ENCODE data around the gene PTPN23.
A peak's percentile ranks its signal among the peaks of the same experiment; 100 is the strongest.

PTPN23 gene

GRCh38 chr3:47406762-47407149 is 25.9 kb downstream of the PTPN23 start:
- DNase-seq, result peak; percentile 27

- DNase-seq, result no peak
Measured at GRCh38 chr3:47407237-47407636, 26.4 kb downstream of the PTPN23 start.

DNA sequence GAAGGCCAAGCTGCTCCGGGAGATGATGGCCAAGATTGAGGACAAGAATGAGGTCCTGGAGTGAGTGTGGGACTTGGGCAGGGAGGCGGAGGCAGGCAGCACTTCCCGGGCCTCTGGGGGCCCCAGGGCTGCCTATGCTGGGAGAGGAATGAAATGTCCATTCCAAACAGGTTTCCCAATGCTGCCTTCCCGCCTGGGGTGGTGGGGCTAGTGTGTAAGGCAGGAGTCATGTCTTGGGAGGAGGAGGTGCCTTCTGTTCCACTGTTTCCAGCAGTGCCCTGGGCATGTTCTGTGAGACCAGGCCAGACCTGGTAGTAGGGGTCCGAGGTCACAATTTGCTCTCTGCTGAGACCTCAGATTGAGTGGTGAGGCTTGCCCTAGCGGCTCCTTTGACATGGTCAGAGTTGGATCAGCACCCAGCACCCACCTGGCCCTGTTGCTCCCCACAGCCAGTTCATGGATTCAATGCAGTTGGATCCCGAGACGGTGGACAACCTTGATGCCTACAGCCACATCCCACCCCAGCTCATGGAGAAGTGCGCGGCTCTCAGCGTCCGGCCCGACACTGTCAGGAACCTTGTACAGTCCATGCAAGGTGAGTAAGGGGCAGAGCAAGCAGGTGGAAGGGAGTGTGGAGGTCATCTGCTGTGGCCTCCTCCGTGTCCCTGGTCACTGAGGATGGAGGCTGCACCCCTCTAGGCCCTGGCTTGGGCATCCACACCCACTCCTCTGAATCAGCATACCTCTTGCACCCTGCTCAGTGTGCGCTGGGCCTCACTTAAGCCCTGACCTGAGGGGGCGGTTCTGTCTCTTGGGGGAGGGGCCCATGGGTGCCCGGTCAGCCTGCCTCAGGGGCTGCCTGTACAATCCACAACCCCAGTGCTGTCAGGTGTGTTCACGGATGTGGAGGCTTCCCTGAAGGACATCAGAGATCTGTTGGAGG is 27.3 kb downstream of the PTPN23 start:
- no peak for DNase-seq

GRCh38 chr3:47408839-47409229 is 28.0 kb downstream of the PTPN23 start:
- no peak for DNase-seq

DNA sequence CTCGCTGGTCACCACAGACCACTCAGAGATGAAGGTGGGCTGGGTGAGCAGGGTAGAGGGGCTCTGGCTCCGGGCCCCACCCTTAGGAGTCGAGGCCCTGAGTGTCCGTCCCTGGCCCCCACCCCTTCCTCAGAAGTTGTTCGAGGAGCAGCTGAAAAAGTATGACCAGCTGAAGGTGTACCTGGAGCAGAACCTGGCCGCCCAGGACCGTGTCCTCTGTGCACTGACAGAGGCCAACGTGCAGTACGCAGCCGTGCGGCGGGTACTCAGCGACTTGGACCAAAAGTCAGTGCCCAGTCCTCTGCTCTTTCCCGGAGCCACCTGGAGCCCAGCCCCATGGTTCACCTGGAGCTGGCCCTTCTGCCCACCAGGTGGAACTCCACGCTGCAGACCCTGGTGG is 28.5 kb downstream of the PTPN23 start:
- DNase-seq, result no peak

DNA sequence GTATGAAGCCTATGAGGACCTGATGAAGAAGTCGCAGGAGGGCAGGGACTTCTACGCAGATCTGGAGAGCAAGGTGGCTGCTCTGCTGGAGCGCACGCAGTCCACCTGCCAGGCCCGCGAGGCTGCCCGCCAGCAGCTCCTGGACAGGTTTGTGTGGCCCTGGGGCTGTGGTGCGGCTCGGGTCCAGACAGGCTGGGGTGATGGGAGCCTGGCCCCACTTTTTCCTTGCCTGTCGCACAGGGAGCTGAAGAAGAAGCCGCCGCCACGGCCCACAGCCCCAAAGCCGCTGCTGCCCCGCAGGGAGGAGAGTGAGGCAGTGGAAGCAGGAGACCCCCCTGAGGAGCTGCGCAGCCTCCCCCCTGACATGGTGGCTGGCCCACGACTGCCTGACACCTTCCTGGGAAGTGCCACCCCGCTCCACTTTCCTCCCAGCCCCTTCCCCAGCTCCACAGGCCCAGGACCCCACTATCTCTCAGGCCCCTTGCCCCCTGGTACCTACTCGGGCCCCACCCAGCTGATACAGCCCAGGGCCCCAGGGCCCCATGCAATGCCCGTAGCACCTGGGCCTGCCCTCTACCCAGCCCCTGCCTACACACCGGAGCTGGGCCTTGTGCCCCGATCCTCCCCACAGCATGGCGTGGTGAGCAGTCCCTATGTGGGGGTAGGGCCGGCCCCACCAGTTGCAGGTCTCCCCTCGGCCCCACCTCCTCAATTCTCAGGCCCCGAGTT is 29.0 kb downstream of the PTPN23 start:
- DNase-seq, result no peak

DNA sequence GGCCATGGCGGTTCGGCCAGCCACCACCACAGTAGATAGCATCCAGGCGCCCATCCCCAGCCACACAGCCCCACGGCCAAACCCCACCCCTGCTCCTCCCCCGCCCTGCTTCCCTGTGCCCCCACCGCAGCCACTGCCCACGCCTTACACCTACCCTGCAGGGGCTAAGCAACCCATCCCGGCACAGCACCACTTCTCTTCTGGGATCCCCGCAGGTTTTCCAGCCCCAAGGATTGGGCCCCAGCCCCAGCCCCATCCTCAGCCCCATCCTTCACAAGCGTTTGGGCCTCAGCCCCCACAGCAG is 29.5 kb downstream of the PTPN23 start:
- DNase-seq, result no peak

DNA sequence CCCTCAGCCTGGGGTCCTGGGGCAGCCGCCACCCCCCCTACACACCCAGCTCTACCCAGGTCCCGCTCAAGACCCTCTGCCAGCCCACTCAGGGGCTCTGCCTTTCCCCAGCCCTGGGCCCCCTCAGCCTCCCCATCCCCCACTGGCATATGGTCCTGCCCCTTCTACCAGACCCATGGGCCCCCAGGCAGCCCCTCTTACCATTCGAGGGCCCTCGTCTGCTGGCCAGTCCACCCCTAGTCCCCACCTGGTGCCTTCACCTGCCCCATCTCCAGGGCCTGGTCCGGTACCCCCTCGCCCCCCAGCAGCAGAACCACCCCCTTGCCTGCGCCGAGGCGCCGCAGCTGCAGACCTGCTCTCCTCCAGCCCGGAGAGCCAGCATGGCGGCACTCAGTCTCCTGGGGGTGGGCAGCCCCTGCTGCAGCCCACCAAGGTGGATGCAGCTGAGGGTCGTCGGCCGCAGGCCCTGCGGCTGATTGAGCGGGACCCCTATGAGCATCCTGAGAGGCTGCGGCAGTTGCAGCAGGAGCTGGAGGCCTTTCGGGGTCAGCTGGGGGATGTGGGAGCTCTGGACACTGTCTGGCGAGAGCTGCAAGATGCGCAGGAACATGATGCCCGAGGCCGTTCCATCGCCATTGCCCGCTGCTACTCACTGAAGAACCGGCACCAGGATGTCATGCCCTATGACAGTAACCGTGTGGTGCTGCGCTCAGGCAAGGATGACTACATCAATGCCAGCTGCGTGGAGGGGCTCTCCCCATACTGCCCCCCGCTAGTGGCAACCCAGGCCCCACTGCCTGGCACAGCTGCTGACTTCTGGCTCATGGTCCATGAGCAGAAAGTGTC is 30.2 kb downstream of the PTPN23 start:
- no peak for DNase-seq

GRCh38 chr3:47411696-47412452 is 31.1 kb downstream of the PTPN23 start:
- DNase-seq, result no peak

DNA sequence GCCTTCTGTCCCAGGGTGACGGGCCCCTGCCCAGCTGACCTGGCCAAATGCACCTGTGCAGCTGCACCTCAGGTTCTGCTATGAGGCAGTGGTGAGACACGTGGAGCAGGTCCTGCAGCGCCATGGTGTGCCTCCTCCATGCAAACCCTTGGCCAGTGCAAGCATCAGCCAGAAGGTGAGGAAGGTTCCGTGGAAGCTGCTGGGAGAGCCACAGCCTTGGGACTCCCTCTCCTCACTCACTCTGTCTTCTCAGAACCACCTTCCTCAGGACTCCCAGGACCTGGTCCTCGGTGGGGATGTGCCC is 31.6 kb downstream of the PTPN23 start:
- no peak for DNase-seq

DNA sequence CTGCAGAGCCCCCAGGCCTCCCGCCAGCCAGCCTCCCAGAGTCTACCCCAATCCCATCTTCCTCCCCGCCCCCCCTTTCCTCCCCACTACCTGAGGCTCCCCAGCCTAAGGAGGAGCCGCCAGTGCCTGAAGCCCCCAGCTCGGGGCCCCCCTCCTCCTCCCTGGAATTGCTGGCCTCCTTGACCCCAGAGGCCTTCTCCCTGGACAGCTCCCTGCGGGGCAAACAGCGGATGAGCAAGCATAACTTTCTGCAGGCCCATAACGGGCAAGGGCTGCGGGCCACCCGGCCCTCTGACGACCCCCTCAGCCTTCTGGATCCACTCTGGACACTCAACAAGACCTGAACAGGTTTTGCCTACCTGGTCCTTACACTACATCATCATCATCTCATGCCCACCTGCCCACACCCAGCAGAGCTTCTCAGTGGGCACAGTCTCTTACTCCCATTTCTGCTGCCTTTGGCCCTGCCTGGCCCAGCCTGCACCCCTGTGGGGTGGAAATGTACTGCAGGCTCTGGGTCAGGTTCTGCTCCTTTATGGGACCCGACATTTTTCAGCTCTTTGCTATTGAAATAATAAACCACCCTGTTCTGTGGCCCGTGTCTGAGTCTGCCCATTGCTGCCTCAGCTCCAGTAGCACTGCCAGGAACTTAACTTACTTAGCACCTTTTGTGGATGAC is 32.2 kb downstream of the PTPN23 start:
- DNase-seq, result no peak

GRCh38 chr3:47413751-47414150 is 32.9 kb downstream of the PTPN23 start:
- no peak for DNase-seq

GRCh38 chr3:47414161-47414564 is 33.3 kb downstream of the PTPN23 start:
- DNase-seq, result no peak

GRCh38 chr3:47414666-47415587 is 34.1 kb downstream of the PTPN23 start:
- DNase-seq, result no peak

- DNase-seq, result no peak
Measured at GRCh38 chr3:47416041-47416440, 35.2 kb downstream of the PTPN23 start.

- peak; percentile 21 for DNase-seq
Measured at GRCh38 chr3:47418167-47419082, 37.6 kb downstream of the PTPN23 start.

GRCh38 chr3:47419083-47420043 is 38.5 kb downstream of the PTPN23 start:
- no peak for DNase-seq

DNA sequence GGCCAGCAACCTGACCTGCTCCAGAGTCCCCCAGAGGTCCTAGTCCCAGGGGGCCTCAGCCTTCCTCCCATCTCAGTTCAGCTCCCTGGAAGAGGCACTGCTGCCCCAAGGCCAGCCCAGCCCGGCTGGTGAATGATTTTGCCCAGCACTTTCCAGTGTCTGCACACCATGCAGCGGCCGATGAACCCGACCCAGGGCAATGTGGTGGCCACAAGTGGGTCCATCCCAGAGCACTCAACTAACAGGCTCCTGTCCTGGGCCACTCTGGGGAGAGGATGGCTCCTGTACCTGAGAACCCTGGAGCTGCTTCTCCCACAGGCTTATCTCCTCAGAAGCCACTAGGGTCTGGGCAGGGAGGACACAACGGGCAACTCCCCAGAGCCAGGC is 39.2 kb downstream of the PTPN23 start:
- DNase-seq, result no peak
